Activated gamma-delta T cell treated with anti-CD3 and anti-CD28 coated beads, Interleukin-2, amount 50 U/mL, for 16 hours (primary cell): Measurements from ENCODE around the gene NUMBL.
"Not testable (repeated sequence)": the region's sequence is repeated elsewhere in the genome, so short reads cannot be mapped to it uniquely, and the experiment has no call there.

Experiments
- DNase-seq: peaks from one replicate; pipeline ENCODE4 v3.0.0-alpha.2; 2020; ENCODE audit warnings: low read depth

The NUMBL gene

GRCh38 chr19:40629346-40629745 lies 61.1 kb downstream of the NUMBL start:
- no peak for DNase-seq

GRCh38 chr19:40627486-40628279 lies 62.8 kb downstream of the NUMBL start:
- DNase-seq: no peak

- no peak for DNase-seq
Measured at GRCh38 chr19:40626918-40627317, 63.5 kb downstream of the NUMBL start.

- no peak for DNase-seq
Measured at GRCh38 chr19:40625406-40626120, 64.9 kb downstream of the NUMBL start.

- not testable (repeated sequence) for DNase-seq
Measured at GRCh38 chr19:40624369-40625153, 65.9 kb downstream of the NUMBL start.

- DNase-seq: no peak
Measured at GRCh38 chr19:40623403-40624251, 66.8 kb downstream of the NUMBL start.

- DNase-seq: no peak
Measured at GRCh38 chr19:40622773-40623075, 67.7 kb downstream of the NUMBL start.

GRCh38 chr19:40621966-40622772 lies 68.3 kb downstream of the NUMBL start:
- no peak for DNase-seq

GRCh38 chr19:40621283-40621682 lies 69.2 kb downstream of the NUMBL start:
- no peak for DNase-seq

GRCh38 chr19:40620161-40620485 lies 70.3 kb downstream of the NUMBL start:
- no peak for DNase-seq

- no peak for DNase-seq
Measured at GRCh38 chr19:40619333-40620160, 70.9 kb downstream of the NUMBL start.

GRCh38 chr19:40617961-40618360 lies 72.5 kb downstream of the NUMBL start:
- no peak for DNase-seq

GRCh38 chr19:40616941-40617340 lies 73.5 kb downstream of the NUMBL start:
- DNase-seq: no peak

GRCh38 chr19:40616178-40616577 lies 74.3 kb downstream of the NUMBL start:
- DNase-seq: no peak
